ENCODE data around the gene DPPA4.

DNA sequence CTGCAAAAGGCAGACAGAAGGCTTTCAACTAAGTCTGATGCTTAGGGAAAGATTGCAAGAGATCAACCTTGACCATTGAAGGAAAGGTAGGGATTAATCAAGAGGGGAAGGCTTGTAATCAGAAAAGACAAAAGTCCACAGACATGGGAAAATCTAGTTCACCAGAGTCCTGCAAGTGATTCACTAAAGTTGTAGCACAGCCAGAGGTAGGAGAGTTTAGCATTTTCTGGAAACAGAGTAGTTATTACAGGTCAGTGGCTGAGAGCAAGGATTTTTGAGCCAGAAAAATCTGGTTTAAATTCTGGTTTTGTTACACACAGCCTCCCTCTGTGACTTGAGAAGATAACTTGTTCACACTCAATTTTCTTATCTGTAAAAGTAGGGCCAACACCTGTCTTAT lies 35.3 kb upstream of the DPPA4 start:
- TF ChIP-seq, protein P1, sequence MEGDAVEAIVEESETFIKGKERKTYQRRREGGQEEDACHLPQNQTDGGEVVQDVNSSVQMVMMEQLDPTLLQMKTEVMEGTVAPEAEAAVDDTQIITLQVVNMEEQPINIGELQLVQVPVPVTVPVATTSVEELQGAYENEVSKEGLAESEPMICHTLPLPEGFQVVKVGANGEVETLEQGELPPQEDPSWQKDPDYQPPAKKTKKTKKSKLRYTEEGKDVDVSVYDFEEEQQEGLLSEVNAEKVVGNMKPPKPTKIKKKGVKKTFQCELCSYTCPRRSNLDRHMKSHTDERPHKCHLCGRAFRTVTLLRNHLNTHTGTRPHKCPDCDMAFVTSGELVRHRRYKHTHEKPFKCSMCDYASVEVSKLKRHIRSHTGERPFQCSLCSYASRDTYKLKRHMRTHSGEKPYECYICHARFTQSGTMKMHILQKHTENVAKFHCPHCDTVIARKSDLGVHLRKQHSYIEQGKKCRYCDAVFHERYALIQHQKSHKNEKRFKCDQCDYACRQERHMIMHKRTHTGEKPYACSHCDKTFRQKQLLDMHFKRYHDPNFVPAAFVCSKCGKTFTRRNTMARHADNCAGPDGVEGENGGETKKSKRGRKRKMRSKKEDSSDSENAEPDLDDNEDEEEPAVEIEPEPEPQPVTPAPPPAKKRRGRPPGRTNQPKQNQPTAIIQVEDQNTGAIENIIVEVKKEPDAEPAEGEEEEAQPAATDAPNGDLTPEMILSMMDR (IDR thresholded peaks at IDR 0.05): no peak
- no peak for TF ChIP-seq EZH2 (IDR thresholded peaks at IDR 0.05; ENCODE audit: borderline replicate concordance, insufficient read depth, low read depth, low read length, poor library complexity, severe bottlenecking)

Data from B cell (primary cell).